Activated CD4-positive, alpha-beta T cell treated with anti-CD3 and anti-CD28 coated beads, Interleukin-2, amount 10 ng/mL, durations not matched to agents 24 days and 14 days (primary cell): Measurements from ENCODE around the gene SLC38A11. TPM values are rescaled to one million over a fixed set of nuclear protein-coding genes. Genes with fewer than 3 reads are reported as not detected.

Experiments
- DNase-seq: peaks from one replicate; pipeline ENCODE4 v3.0.0; 2022
- H3K27ac Mint-ChIP-seq: one replicate; pipeline ENCODE4 v1.8.0; 2022; ENCODE audit warnings: mild to moderate bottlenecking, mixed read lengths
- H3K27me3 Mint-ChIP-seq: one replicate; pipeline ENCODE4 v1.8.0; 2022; ENCODE audit warnings: mixed read lengths
- H3K36me3 Mint-ChIP-seq: one replicate; pipeline ENCODE4 v1.8.0; 2022; ENCODE audit warnings: low read depth, mild to moderate bottlenecking, mixed read lengths
- H3K4me1 Mint-ChIP-seq: one replicate; pipeline ENCODE4 v1.8.0; 2021; ENCODE audit warnings: mixed read lengths
- H3K4me3 Mint-ChIP-seq: one replicate; pipeline ENCODE4 v1.8.0; 2022; ENCODE audit warnings: mild to moderate bottlenecking, moderate library complexity, mixed read lengths
- H3K9me3 Mint-ChIP-seq: one replicate; pipeline ENCODE4 v1.8.0; 2021; ENCODE audit warnings: mixed read lengths
- intact Hi-C: fragments of 100-400 bp; cut with micrococcal nuclease; formaldehyde crosslinking; loops from one replicate; pipeline ENCODE4 v1.15.1; 2023
- total RNA-seq: library from RNA; stranded (reverse); gene quantifications from 2 replicates; pipeline ENCODE4 v1.2.3, GENCODE V29; 2022

Gene SLC38A11
- total RNA-seq, 1 donor from 2014 or later: not detected

- no peaks in the 10 kb centered on the region for H3K9me3 Mint-ChIP-seq
- no peak overlapping the region for H3K4me3 Mint-ChIP-seq
- no peaks in the 10 kb centered on the region for H3K36me3 Mint-ChIP-seq
- H3K27me3 Mint-ChIP-seq: peaks cover 19% of the 10 kb centered on the region
- H3K4me1 Mint-ChIP-seq: peaks cover 4% of the 10 kb centered on the region
- H3K27ac Mint-ChIP-seq: no peak overlapping the region
- intact Hi-C loops: no loop called here
- no peak for DNase-seq
Measured at GRCh38 chr2:164953279-164953678, 2.0 kb downstream of the SLC38A11 start.

GRCh38 chr2:164952057-164952702, 3.1 kb downstream of the SLC38A11 start:
- H3K27me3 Mint-ChIP-seq: peaks cover 19% of the 10 kb centered on the region

GRCh38 chr2:164948540-164948939, 6.8 kb downstream of the SLC38A11 start:
- Mint-ChIP-seq H3K4me3 (no peak overlapping the region), H3K27ac (no peak overlapping the region), H3K27me3 (peaks cover 6% of the 10 kb centered on the region), H3K9me3 (no peaks in the 10 kb centered on the region), H3K36me3 (no peaks in the 10 kb centered on the region), H3K4me1 (peaks cover 4% of the 10 kb centered on the region)
- DNase-seq: no peak
- intact Hi-C loops: no loop called here

More at GRCh38 chr2:164952057-164952702, 3.1 kb downstream of the SLC38A11 start:
- intact Hi-C loops: no loop called here
- no peaks in the 10 kb centered on the region for H3K36me3 Mint-ChIP-seq
- DNase-seq: no peak
- H3K4me3 Mint-ChIP-seq: no peak overlapping the region
- no peaks in the 10 kb centered on the region for H3K9me3 Mint-ChIP-seq
- peaks cover 4% of the 10 kb centered on the region for H3K4me1 Mint-ChIP-seq
- H3K27ac Mint-ChIP-seq: no peak overlapping the region

DNA sequence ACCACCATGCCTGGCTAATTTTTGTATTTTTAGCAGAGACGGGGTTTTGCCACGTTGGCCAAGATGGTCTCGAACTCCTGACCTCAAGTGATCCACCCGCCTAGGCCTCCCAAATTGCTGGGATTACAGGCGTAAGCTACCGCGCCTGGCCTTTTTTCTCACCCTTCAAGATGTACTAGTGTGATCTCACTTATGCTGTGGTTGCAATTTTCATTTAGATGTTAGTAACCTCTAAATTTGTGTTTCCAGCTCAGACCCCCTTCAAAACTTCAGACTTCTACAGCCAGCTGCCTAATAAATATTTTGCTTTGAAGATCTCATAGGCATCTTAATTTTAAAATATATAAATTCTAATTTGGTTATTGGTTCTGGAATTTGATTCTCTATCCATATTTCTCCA, 8.0 kb downstream of the SLC38A11 start:
- no peak overlapping the region for H3K4me3 Mint-ChIP-seq
- H3K36me3 Mint-ChIP-seq: no peaks in the 10 kb centered on the region
- H3K9me3 Mint-ChIP-seq: no peaks in the 10 kb centered on the region
- H3K4me1 Mint-ChIP-seq: peaks cover 4% of the 10 kb centered on the region
- no peak overlapping the region for H3K27ac Mint-ChIP-seq
- DNase-seq: no peak
- H3K27me3 Mint-ChIP-seq: peaks cover 6% of the 10 kb centered on the region
- intact Hi-C loops: no loop called here

GRCh38 chr2:164943289-164943688, 12.0 kb downstream of the SLC38A11 start:
- Mint-ChIP-seq H3K27me3 (peaks cover 2% of the 10 kb centered on the region), H3K4me3 (no peak overlapping the region), H3K4me1 (no peaks in the 10 kb centered on the region), H3K9me3 (no peaks in the 10 kb centered on the region), H3K27ac (no peak overlapping the region), H3K36me3 (no peaks in the 10 kb centered on the region)
- intact Hi-C loops: no loop called here
- DNase-seq: no peak

DNA sequence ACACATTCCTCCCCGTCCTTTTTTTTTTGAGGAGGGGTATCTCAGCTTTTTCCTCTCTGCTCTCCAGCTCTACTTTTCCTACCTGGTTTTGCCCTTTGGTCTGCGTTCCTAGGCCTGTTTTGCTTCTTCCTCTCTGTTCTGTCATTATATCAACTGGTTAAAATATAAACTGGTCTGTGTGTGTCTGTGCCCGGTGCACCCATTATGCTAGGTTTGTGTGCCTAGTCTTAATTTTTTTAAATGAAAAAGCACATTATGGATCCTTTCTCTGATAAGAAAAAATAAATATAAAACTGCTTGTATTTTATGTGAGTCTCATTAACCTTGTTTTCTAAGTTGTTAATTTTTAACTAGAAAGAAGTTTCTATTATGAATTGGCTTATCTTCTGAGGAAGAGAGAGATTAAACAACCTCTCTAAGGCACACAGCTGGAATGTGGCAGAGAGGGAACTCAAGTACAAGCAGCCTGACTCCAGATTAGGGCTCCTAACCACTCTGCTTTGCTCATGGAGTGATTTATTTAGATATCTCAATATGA, 17.4 kb downstream of the SLC38A11 start:
- Mint-ChIP-seq H3K27me3 (peaks cover 2% of the 10 kb centered on the region), H3K27ac (no peak overlapping the region), H3K36me3 (no peaks in the 10 kb centered on the region), H3K4me3 (no peak overlapping the region), H3K4me1 (no peaks in the 10 kb centered on the region), H3K9me3 (no peaks in the 10 kb centered on the region)
- intact Hi-C loops: no loop called here
- DNase-seq: no peak

- Mint-ChIP-seq H3K36me3 (no peaks in the 10 kb centered on the region), H3K9me3 (no peaks in the 10 kb centered on the region), H3K4me3 (no peak overlapping the region), H3K4me1 (no peaks in the 10 kb centered on the region), H3K27me3 (peaks cover 9% of the 10 kb centered on the region), H3K27ac (no peak overlapping the region)
- DNase-seq: no peak
- intact Hi-C loops: no loop called here
Measured at GRCh38 chr2:164935118-164936101, 19.9 kb downstream of the SLC38A11 start.

- no peaks in the 10 kb centered on the region for H3K36me3 Mint-ChIP-seq
- H3K9me3 Mint-ChIP-seq: no peaks in the 10 kb centered on the region
- peaks cover 11% of the 10 kb centered on the region for H3K27me3 Mint-ChIP-seq
- H3K4me1 Mint-ChIP-seq: no peaks in the 10 kb centered on the region
- H3K27ac Mint-ChIP-seq: no peak overlapping the region
- no peak for DNase-seq
- intact Hi-C loops: no loop called here
- no peak overlapping the region for H3K4me3 Mint-ChIP-seq
Measured at GRCh38 chr2:164934401-164935117, 20.8 kb downstream of the SLC38A11 start.

- H3K36me3 Mint-ChIP-seq: no peaks in the 10 kb centered on the region
- H3K27ac Mint-ChIP-seq: no peak overlapping the region
- H3K4me3 Mint-ChIP-seq: no peak overlapping the region
- DNase-seq: no peak
- H3K4me1 Mint-ChIP-seq: no peaks in the 10 kb centered on the region
- H3K9me3 Mint-ChIP-seq: no peaks in the 10 kb centered on the region
- intact Hi-C loops: no loop called here
- H3K27me3 Mint-ChIP-seq: peaks cover 11% of the 10 kb centered on the region
Measured at GRCh38 chr2:164933671-164934189, 21.6 kb downstream of the SLC38A11 start.

DNA sequence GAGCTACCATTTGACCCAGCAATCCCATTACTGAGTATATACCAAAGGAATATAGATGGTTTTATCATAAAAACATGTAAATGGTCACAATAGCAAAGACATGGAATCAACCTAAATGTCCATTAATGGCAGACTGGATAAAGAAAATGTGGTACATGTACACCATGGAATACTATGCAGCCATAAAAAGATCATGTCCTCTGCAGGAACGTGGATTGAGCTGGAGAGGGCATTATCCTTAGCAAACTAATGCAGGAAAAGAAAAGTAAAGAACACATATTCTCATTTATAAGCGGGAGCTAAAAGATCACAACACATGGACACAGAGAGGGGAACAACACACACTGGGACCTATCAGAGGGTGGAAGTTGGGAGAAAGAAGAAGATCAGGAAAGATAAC, 22.9 kb downstream of the SLC38A11 start:
- Mint-ChIP-seq H3K27ac (no peak overlapping the region), H3K4me3 (no peak overlapping the region), H3K27me3 (peaks cover 9% of the 10 kb centered on the region), H3K4me1 (no peaks in the 10 kb centered on the region), H3K36me3 (no peaks in the 10 kb centered on the region), H3K9me3 (no peaks in the 10 kb centered on the region)
- intact Hi-C loops: no loop called here
- DNase-seq: no peak

DNA sequence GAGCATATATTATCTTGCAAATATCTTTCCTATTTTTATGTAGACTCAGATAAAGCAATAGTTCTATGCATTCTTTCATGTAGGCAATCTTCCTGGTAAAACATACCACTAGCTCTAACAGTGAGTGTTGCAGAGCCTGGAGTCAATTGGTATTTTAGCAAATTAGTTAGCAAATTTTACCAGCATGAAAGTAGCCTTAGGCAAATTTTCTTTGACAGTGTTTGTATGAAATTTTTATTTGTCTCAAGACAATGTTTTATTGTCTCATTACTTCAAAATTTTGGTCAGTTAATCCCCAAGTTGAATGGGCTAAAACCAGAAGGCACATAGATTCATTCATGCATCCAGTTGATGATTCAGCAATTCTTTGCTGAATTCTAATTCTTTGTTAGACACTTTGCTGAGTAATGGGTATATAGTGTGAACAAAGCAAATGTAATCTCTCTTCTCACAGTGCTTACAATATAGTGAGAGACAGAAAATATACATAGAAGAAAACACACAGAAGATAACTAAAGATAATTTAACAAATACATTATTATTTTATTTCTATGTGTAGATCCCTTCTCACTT, 27.1 kb downstream of the SLC38A11 start:
- H3K9me3 Mint-ChIP-seq: no peaks in the 10 kb centered on the region
- no peaks in the 10 kb centered on the region for H3K36me3 Mint-ChIP-seq
- no peak overlapping the region for H3K27ac Mint-ChIP-seq
- no peaks in the 10 kb centered on the region for H3K4me1 Mint-ChIP-seq
- H3K4me3 Mint-ChIP-seq: no peak overlapping the region
- no peak for DNase-seq
- peaks cover 9% of the 10 kb centered on the region for H3K27me3 Mint-ChIP-seq
- intact Hi-C loops: no loop called here

- Mint-ChIP-seq H3K9me3 (no peaks in the 10 kb centered on the region), H3K36me3 (no peaks in the 10 kb centered on the region), H3K4me1 (no peaks in the 10 kb centered on the region), H3K4me3 (no peak overlapping the region), H3K27me3 (no peaks in the 10 kb centered on the region), H3K27ac (no peak overlapping the region)
- intact Hi-C loops: no loop called here
- no peak for DNase-seq
Measured at GRCh38 chr2:164922134-164922533, 33.2 kb downstream of the SLC38A11 start.

- intact Hi-C loops: no loop called here
- Mint-ChIP-seq H3K9me3 (no peaks in the 10 kb centered on the region), H3K27me3 (no peaks in the 10 kb centered on the region), H3K36me3 (no peaks in the 10 kb centered on the region), H3K4me3 (no peak overlapping the region), H3K4me1 (no peaks in the 10 kb centered on the region), H3K27ac (no peak overlapping the region)
- no peak for DNase-seq
Measured at GRCh38 chr2:164920430-164920829, 34.9 kb downstream of the SLC38A11 start.
